Activated T-cell treated with anti-CD3 and anti-CD28 coated beads, Interleukin-2, amount 50 U/mL, for 72 hours (primary cell): Measurements from ENCODE around the gene ITGB2. TPM values are rescaled to one million over a fixed set of nuclear protein-coding genes. Genes with fewer than 3 reads are reported as not detected.

Experiments used
- ATAC-seq, 2 donors: fragments of 150-1000 bp; cut with Tn5 transposase; replicated peaks in 1 of 2; 2 replicates each; pipeline ENCODE4 v1.10.0; 2021; ENCODE audit warnings: moderate library complexity in 2 of 2, mild to moderate bottlenecking in 1 of 2
- DNase-seq, 2 donors: peaks; one replicate each; pipeline ENCODE4 v3.0.0; 2021 to 2022; ENCODE audit warnings: mixed read lengths in 1 of 2
- H3K27ac Mint-ChIP-seq: one replicate; pipeline ENCODE4 v1.8.0; 2022; ENCODE audit warnings: mild to moderate bottlenecking, moderate library complexity, mixed read lengths
- H3K27me3 Mint-ChIP-seq: one replicate; pipeline ENCODE4 v1.8.0; 2022; ENCODE audit warnings: low read depth, mixed read lengths
- H3K36me3 Mint-ChIP-seq, 2 donors: one replicate each; pipeline ENCODE4 v1.8.0; 2022; ENCODE audit warnings: mixed read lengths in 2 of 2, mild to moderate bottlenecking in 1 of 2; ENCODE audit not compliant: insufficient read depth in 2 of 2
- H3K4me1 Mint-ChIP-seq: one replicate; pipeline ENCODE4 v1.8.0; 2022; ENCODE audit warnings: low read depth, mixed read lengths
- H3K4me3 Mint-ChIP-seq, 2 donors: one replicate each; pipeline ENCODE4 v1.8.0; 2022; ENCODE audit warnings: mild to moderate bottlenecking in 2 of 2, mixed read lengths in 2 of 2, moderate library complexity in 2 of 2
- H3K9me3 Mint-ChIP-seq, 2 donors: one replicate each; pipeline ENCODE4 v1.8.0; 2022; ENCODE audit warnings: mixed read lengths in 2 of 2
- total RNA-seq, 2 donors: library from RNA; stranded (reverse); gene quantifications; one replicate each; pipeline ENCODE4 v1.2.3, GENCODE V29; 2022

Gene ITGB2
- 100 to 1,000 TPM; 248 to 287 TPM for total RNA-seq

DNA sequence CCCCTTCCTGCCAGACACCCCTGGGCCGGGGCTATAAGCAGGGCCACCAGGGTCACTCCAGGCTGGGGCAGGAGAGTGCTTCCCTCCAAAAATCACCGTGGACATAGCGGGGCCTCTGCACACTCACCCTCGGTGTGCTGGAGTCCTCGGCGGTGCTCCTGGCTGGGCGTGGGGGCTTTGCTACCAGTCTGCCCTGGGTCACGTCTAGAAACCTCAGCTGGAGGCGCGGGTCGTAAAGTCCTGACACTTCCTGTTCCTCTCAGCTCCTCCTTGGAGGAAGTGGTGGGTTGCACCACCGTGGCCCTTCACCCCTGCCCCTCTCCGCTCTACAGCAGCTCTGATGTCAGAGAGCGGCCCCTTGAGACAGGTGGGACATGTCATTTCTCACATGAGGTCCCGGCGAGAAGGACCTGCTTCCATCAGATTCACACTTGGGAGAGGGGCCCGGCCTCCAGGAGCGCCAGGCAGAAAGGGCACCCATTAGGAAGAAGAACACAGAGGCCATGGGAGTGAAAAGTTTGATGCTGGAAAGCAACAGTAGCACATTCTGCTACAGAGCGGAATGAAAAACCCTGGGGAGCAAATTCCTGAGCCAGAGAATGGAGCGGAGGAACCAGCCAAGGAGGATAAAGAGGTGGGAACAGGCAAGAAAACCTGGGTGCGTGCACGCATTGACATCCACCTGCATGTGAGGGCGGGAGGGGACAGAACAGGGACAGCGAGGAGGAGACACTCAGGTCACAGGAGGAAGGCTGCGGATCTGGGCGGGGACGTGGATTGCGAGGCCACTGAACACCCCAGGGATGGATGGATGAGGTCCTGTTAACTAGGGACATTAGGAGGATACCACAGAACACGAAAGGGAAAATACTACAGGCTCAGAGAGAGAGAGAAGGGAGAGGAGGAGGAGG, at the start of gene ITGB2:
TSS of gene ITGB2 (minus strand) at position 206 of the 911 bp plus-strand sequence. CDS start 10,117 bp downstream, outside the sequence.
- DNase-seq, result peak; percentile 72 to 76
- peaks cover 86% of the 10 kb centered on the region for H3K4me1 Mint-ChIP-seq
- no peaks in the 10 kb centered on the region for H3K9me3 Mint-ChIP-seq
- peaks cover 7% of the 10 kb centered on the region in 2 donors for H3K36me3 Mint-ChIP-seq
- peak; percentile 80 to 82 for ATAC-seq
- no peaks in the 10 kb centered on the region for H3K27me3 Mint-ChIP-seq
- H3K27ac Mint-ChIP-seq, result peak within 1 kb of the TSS; percentile 96
- H3K4me3 Mint-ChIP-seq, result peak within 1 kb of the TSS; percentile 87 to 100

GRCh38 chr21:44969931-44970755, 49.4 kb upstream of the ITGB2 start:
- Mint-ChIP-seq H3K27me3 (no peaks in the 10 kb centered on the region), H3K36me3 (peaks cover 0 to 10% of the 10 kb centered on the region in 2 donors), H3K4me1 (peaks cover 9% of the 10 kb centered on the region), H3K4me3 (no peak overlapping the region), H3K27ac (peak overlapping the region; percentile 11), H3K9me3 (no peaks in the 10 kb centered on the region)
- DNase-seq (no peak), ATAC-seq (no peak)

DNA sequence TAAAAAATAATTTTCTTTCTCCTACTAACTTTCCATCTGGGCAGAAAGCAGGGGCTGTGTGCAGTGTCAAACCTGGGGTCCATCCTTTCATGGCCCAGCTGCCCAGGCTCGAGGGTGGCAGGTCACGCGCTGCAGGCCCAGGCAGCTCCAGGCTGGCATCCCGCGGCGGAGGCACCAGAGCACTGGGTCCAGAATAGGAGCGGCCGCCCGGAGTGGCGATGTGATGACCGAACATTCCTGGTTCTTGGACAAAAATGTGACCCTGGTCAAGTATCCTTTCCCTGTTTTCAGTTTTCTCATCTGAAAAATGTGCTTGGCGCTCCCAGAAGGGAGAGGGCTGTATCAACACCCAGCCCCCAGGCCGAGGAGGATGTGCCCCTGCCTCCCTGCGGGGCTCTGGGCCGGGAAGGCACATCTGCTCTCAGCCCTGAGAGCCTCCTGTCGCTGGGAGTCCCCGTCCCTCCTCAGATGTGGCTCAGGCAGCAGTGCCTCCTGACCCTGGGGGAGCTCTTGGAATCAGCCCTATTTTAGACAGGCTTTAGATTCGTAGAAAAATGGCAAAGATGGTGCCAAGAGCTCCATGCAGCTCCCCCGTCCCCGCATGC, 48.5 kb upstream of the ITGB2 start:
- H3K36me3 Mint-ChIP-seq, result peaks cover 0 to 17% of the 10 kb centered on the region in 2 donors
- peaks cover 19% of the 10 kb centered on the region for H3K4me1 Mint-ChIP-seq
- no peaks in the 10 kb centered on the region for H3K27me3 Mint-ChIP-seq
- no peak overlapping the region for H3K27ac Mint-ChIP-seq
- DNase-seq, result no peak
- no peak overlapping the region for H3K4me3 Mint-ChIP-seq
- no peak for ATAC-seq
- H3K9me3 Mint-ChIP-seq, result no peaks in the 10 kb centered on the region

GRCh38 chr21:44967082-44968047, 46.7 kb upstream of the ITGB2 start:
- Mint-ChIP-seq H3K36me3 (peaks cover 0 to 18% of the 10 kb centered on the region in 2 donors), H3K4me1 (peaks cover 21% of the 10 kb centered on the region), H3K27ac (no peak overlapping the region), H3K9me3 (no peaks in the 10 kb centered on the region), H3K27me3 (no peaks in the 10 kb centered on the region), H3K4me3 (no peak overlapping the region)
- ATAC-seq, result no peak
- no peak for DNase-seq

GRCh38 chr21:44966135-44967081, 45.7 kb upstream of the ITGB2 start:
- Mint-ChIP-seq H3K36me3 (peaks cover 2 to 24% of the 10 kb centered on the region in 2 donors), H3K4me3 (no peak overlapping the region), H3K9me3 (no peaks in the 10 kb centered on the region), H3K27ac (no peak overlapping the region), H3K4me1 (peaks cover 21% of the 10 kb centered on the region), H3K27me3 (no peaks in the 10 kb centered on the region)
- ATAC-seq (no peak), DNase-seq (no peak)

- Mint-ChIP-seq H3K4me3 (peak overlapping the region; percentile 7 to 34), H3K36me3 (peaks cover 2 to 27% of the 10 kb centered on the region in 2 donors), H3K9me3 (no peaks in the 10 kb centered on the region), H3K27me3 (no peaks in the 10 kb centered on the region), H3K4me1 (peaks cover 21% of the 10 kb centered on the region), H3K27ac (no peak overlapping the region)
- ATAC-seq, result peak; percentile 46 to 63
- DNase-seq, result peak in 1 of 2 donors; percentile 23
These were observed 44.7 kb upstream of the ITGB2 start for GRCh38 chr21:44965251-44966022.

DNA sequence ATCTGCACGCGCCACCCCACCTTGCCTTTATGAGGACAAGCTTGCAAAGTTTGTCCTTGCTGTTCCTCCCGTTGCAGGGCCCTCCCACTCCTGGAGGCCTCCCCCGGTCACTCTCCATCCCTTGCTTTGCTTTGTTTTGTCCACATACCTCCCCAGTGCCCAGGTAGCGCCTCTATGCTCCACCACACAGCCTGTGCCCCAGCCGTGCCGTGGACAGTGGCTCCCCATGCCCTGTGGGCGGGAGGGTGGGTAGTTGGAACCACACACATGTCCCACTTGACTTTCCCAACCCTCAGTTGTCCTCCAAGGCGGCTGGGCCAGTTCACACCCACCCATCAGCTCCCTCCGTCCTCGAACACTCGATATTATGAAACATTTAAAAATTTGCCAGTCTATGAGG, 43.7 kb upstream of the ITGB2 start:
- DNase-seq, result no peak
- Mint-ChIP-seq H3K27me3 (no peaks in the 10 kb centered on the region), H3K4me3 (no peak overlapping the region), H3K9me3 (no peaks in the 10 kb centered on the region), H3K36me3 (peaks cover 2 to 23% of the 10 kb centered on the region in 2 donors), H3K27ac (no peak overlapping the region), H3K4me1 (peaks cover 21% of the 10 kb centered on the region)
- no peak for ATAC-seq

DNA sequence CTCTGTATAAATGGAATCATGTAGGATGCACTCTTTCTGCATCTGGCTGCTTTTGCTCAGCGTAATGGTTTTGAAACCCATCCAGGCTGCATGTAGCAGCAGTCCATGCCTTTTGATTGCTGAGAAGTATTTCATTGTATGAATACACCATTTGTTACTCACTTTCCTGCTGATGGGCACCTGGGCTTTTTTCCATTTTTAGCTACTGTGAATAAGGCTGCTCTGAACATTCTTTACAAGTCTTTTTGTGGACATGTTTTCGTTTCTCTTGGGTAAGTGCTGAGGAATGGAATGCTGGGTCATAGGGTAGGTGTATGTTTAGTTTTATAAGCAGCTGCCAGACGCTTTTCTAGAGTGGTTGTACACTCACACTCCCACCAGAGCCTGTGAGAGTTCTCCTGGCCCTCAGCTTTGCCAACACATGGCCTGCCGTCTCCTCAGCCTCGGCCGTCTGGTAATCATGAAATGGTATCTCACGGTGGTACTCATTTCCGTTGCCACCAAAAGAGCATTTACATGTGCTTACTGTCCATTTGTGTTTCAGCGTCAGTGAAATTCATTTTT, 41.8 kb upstream of the ITGB2 start:
- Mint-ChIP-seq H3K4me1 (peaks cover 21% of the 10 kb centered on the region), H3K9me3 (no peaks in the 10 kb centered on the region), H3K27ac (no peak overlapping the region), H3K4me3 (no peak overlapping the region), H3K27me3 (no peaks in the 10 kb centered on the region), H3K36me3 (peaks cover 2 to 24% of the 10 kb centered on the region in 2 donors)
- DNase-seq (no peak), ATAC-seq (no peak)

- no peaks in the 10 kb centered on the region for H3K27me3 Mint-ChIP-seq
- peaks cover 2 to 23% of the 10 kb centered on the region in 2 donors for H3K36me3 Mint-ChIP-seq
- ATAC-seq, result no peak
These were observed 39.7 kb upstream of the ITGB2 start for GRCh38 chr21:44960141-44961092.

More at GRCh38 chr21:44960141-44961092, 39.7 kb upstream of the ITGB2 start:
- no peak for DNase-seq
- Mint-ChIP-seq H3K9me3 (no peaks in the 10 kb centered on the region), H3K27ac (no peak overlapping the region), H3K4me3 (no peak overlapping the region), H3K4me1 (peaks cover 14% of the 10 kb centered on the region)
